Measurements from ENCODE around the gene GP9. TPM values are rescaled to one million over a fixed set of nuclear protein-coding genes. Genes with fewer than 3 reads are reported as not detected.
"Not testable (repeated sequence)": the region's sequence is repeated elsewhere in the genome, so short reads cannot be mapped to it uniquely, and the experiment has no call there.

GP9 gene
- total RNA-seq, 2 experiments from 2014 or later: not detected

DNA sequence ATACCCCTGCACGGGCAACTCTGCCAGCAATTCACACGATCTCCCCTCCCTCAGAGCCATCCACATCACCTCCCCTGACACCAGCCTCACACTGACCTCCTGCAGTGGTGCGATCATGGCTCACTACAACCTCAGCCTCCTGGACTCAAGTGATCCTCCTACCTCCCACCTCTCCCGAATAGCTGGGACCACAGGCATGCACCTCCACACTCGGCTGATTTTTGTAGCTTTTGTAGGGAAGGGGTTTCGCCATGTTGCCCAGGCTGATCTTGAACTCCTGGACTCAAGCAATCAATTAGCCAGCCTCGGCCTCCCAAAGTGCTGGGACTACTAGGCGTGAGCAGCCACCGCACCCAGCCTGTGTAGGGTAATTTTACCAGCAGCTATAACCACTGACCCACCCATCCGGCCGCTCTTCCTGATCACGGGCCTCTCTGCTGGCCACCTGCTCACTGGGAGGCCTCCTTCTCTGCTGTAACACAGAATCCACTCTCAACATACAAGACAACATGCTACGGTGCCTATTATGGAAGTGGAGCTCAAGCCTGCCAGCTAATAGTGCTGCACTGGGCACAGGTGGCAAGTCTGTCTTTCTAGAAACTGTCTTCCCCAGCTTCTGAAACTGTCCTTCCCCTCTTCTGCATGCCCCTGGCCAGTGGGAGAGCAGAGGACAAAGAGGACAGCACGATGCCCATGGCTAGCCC, 4.6 kb downstream of the GP9 start:
- POLR2A ChIA-PET: interaction anchor here (6.3 kb wide), 1 partner anchor 54 kb away, joined by 55 read pairs; the partner anchor contains the start of gene RAB43
- H3K36me3 Mint-ChIP-seq (ENCODE audit: low read depth): peaks cover 7% of the 10 kb centered on the region
- no peak for ATAC-seq
- no peak overlapping the region for H3K27ac Mint-ChIP-seq
- H3K27me3 Mint-ChIP-seq (ENCODE audit: low read depth): peaks cover 2% of the 10 kb centered on the region
- no peak overlapping the region for H3K4me3 Mint-ChIP-seq
- no peak for DNase-seq
- H3K4me1 Mint-ChIP-seq (ENCODE audit: low read depth): peaks cover 20% of the 10 kb centered on the region
- CTCF ChIA-PET: interaction anchor here (8.8 kb wide), 1 partner anchor 13 kb away, joined by 116 read pairs; no protein-coding TSS in a partner anchor
- H3K9me3 Mint-ChIP-seq (ENCODE audit: insufficient read depth): peaks cover 7% of the 10 kb centered on the region

DNA sequence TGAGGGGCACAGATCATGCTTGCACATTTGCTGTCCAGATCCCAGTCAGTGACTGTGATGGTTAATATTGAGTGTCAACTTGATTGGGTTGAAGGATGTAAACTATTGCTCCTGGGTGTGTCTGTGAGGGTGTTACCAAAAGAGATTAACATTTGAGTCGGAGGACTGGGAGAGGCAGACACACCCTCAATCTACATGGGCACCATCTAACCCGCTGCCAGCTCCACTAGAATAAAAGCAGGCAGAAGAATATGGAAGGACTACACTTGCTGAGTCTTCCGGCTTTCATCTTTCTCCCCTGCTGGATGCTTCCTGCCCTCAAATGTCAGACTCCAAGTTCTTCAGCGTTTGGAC, 5.1 kb downstream of the GP9 start:
- POLR2A ChIA-PET: interaction anchor here (6.3 kb wide), 1 partner anchor 53 kb away, joined by 55 read pairs; the partner anchor contains the start of gene RAB43
- H3K27me3 Mint-ChIP-seq (ENCODE audit: low read depth): peaks cover 2% of the 10 kb centered on the region
- peaks cover 7% of the 10 kb centered on the region for H3K36me3 Mint-ChIP-seq (ENCODE audit: low read depth)
- CTCF ChIA-PET: interaction anchor here (8.8 kb wide), 1 partner anchor 13 kb away, joined by 116 read pairs; no protein-coding TSS in a partner anchor
- ATAC-seq (no peak), DNase-seq (no peak)
- no peak overlapping the region for H3K27ac Mint-ChIP-seq
- H3K4me1 Mint-ChIP-seq (ENCODE audit: low read depth): peaks cover 25% of the 10 kb centered on the region
- no peak overlapping the region for H3K4me3 Mint-ChIP-seq
- peaks cover 7% of the 10 kb centered on the region for H3K9me3 Mint-ChIP-seq (ENCODE audit: insufficient read depth)

DNA sequence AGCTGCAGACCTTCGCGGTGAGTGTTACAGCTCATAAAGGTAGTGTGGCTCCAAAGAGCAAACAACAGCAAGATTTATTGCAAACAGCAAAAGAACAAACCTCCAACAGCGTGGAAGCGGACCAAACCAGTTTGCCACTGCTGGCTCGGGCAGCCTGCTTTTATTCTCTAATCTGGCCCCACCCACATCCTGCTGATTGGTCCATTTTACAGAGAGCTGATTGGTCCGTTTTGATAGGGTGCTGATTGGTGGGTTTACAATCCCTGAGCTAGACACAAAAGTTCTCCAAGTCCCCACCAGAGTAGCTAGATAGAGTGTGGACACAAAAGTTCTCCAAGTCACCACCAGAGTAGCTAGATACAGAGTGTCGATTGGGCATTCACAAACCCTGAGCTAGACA, 7.1 kb downstream of the GP9 start:
- H3K27me3 Mint-ChIP-seq (ENCODE audit: low read depth); H3K9me3 Mint-ChIP-seq (ENCODE audit: insufficient read depth); H3K36me3 Mint-ChIP-seq (ENCODE audit: low read depth): not testable (repeated sequence)
- DNase-seq (peak; percentile 44), ATAC-seq (peak; percentile 16)
- Mint-ChIP-seq H3K4me3 (peak overlapping the region; percentile 31), H3K4me1 (ENCODE audit: low read depth) (peaks cover 25% of the 10 kb centered on the region), H3K27ac (peak overlapping the region; percentile 39)
- ChIA-PET POLR2A (interaction anchor here (1.1 to 6.3 kb wide), 5 partner anchors 14 to 249 kb away, joined by 3 to 55 read pairs (median 9); partner anchors contain the start of gene RAB43), CTCF (interaction anchor here (1.3 to 8.8 kb wide), 8 partner anchors 15 to 97 kb away, joined by 4 to 116 read pairs (median 13); partner anchors contain the start of gene RAB43)

DNA sequence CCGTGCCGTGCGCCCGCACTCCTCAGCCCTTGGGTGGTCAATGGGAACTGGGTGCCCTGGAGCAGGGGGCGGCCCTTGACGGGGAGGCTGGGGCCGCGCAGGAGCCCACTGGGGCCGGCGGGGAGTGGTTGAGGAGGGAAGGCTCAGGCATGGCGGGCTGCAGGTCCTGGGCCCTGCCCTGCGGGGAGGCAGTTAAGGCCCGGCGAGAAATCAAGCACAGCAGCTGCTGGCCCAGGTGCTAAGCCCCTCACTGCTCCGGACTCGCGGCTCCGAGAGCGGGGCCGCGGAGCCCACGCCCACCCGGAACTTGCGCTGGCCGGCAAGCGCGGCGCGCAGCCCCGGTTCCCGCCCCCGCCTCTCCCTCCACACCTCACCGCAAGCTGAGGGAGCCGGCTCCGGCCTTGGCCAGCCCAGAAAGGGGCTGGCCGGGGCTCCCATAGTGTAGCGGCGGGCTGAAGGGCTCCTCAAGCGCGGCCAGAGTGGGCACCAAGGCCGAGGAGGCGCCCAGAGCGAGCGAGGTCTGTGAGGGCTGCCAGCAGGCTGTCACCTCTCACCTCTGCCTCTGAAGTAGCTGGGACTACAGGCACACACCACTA, 7.8 kb downstream of the GP9 start:
- Mint-ChIP-seq H3K9me3 (ENCODE audit: insufficient read depth) (peaks cover 7% of the 10 kb centered on the region), H3K4me1 (ENCODE audit: low read depth) (peaks cover 25% of the 10 kb centered on the region), H3K4me3 (peak overlapping the region; percentile 58), H3K27ac (peak overlapping the region; percentile 39), H3K36me3 (ENCODE audit: low read depth) (peaks cover 7% of the 10 kb centered on the region), H3K27me3 (ENCODE audit: low read depth) (peaks cover 2% of the 10 kb centered on the region)
- ATAC-seq (peak; percentile 77), DNase-seq (peak; percentile 30)
- CTCF ChIA-PET: interaction anchor here (0.8 to 8.8 kb wide), 12 partner anchors 16 to 248 kb away, joined by 3 to 116 read pairs (median 10); partner anchors contain the start of gene RAB43
- POLR2A ChIA-PET: interaction anchor here (0.8 to 6.3 kb wide), 10 partner anchors 15 to 248 kb away, joined by 3 to 55 read pairs (median 4); partner anchors contain the start of gene RAB43

DNA sequence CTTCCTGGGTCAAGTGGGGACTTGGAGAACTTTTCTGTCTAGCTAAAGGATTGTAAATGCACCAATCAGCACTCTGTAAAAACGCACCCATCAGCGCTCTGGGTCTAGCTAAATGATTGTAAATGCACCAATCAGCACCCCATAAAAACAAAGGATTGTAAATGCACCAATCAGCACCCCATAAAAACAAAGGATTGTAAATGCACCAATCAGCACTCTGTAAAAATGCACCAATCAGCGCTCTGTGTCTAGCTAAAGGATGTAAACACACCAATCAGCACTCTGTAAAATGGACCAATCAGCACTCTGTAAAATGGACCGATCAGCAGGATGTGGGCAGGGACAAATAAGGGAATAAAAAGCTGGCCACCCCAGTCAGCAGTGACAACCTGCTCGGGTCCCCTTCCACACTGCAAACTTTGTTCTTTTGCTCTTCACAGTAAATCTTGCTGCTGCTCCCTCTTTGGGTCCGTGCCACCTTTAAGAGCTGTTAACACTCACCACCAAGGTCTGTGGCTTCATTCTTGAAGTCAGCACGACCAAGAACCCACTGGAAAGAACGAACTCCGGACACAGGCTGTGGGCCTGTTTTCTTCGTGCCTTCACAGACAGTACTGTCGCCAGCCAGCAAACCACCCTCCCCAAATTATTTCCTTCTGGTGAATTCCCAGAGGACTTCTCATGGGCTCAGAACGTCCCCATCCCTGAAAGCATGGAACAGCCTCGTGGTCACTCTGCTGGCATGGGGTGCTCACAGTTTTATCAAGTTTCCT, 8.9 kb downstream of the GP9 start:
- CTCF ChIA-PET: interaction anchor here (0.8 to 8.8 kb wide), 12 partner anchors 17 to 247 kb away, joined by 3 to 116 read pairs (median 10); partner anchors contain the start of gene RAB43
- not testable (repeated sequence) for ATAC-seq; H3K27ac Mint-ChIP-seq; H3K27me3 Mint-ChIP-seq (ENCODE audit: low read depth); H3K36me3 Mint-ChIP-seq (ENCODE audit: low read depth); DNase-seq; H3K9me3 Mint-ChIP-seq (ENCODE audit: insufficient read depth)
- POLR2A ChIA-PET: interaction anchor here (1.1 to 6.3 kb wide), 9 partner anchors 16 to 281 kb away, joined by 3 to 55 read pairs (median 4); partner anchors contain the start of genes COPG1 and RAB43
- Mint-ChIP-seq H3K4me1 (ENCODE audit: low read depth) (peaks cover 25% of the 10 kb centered on the region), H3K4me3 (peak overlapping the region; percentile 58)

DNA sequence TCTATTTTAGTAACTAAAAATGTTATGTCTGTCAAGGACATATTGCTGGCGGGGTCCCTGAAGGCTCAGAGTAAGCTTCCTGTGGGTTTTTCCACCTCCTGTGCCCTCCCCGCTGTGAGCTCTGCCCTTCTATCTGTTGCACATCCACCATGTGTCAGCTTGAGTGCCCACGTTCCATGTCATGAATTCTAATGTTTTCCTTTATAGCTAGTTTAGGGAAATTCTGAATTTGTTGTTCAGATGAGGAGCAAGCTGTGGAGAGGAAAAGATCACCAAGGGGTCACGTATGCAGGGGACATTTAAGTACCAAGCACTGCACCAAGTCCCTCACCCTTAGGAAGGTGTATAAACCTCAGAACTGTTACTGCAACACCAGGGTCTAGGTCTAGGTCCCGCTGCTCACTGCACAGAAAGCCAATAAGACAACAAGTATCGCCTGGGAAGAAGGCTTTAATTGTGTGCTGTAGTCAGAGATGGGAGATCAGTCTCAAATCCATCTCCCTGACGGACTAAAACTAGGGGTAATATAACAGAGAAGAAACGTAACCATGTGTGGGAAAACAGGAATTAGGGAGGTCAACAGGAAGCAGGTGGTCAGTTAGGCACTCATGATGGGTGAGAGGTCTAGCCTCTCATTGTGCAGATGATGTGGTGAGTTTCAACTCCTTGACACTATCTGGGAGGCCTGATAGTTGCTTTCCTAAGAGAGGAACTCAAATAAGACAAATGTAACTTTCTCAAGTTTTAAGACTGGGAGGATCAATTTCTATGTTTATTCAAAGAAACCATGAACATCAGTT, 9.7 kb downstream of the GP9 start:
- Mint-ChIP-seq H3K4me3 (no peak overlapping the region), H3K4me1 (ENCODE audit: low read depth) (peaks cover 25% of the 10 kb centered on the region), H3K27me3 (ENCODE audit: low read depth) (peaks cover 2% of the 10 kb centered on the region), H3K9me3 (ENCODE audit: insufficient read depth) (peaks cover 7% of the 10 kb centered on the region), H3K36me3 (ENCODE audit: low read depth) (peaks cover 7% of the 10 kb centered on the region), H3K27ac (no peak overlapping the region)
- CTCF ChIA-PET: interaction anchor here (1.1 to 8.8 kb wide), 3 partner anchors 18 to 54 kb away, joined by 3 to 116 read pairs (median 13); no protein-coding TSS in a partner anchor
- POLR2A ChIA-PET: interaction anchor here (1.1 to 6.3 kb wide), 6 partner anchors 15 to 281 kb away, joined by 3 to 55 read pairs (median 8); partner anchors contain the start of gene RAB43
- DNase-seq (no peak), ATAC-seq (no peak)

DNA sequence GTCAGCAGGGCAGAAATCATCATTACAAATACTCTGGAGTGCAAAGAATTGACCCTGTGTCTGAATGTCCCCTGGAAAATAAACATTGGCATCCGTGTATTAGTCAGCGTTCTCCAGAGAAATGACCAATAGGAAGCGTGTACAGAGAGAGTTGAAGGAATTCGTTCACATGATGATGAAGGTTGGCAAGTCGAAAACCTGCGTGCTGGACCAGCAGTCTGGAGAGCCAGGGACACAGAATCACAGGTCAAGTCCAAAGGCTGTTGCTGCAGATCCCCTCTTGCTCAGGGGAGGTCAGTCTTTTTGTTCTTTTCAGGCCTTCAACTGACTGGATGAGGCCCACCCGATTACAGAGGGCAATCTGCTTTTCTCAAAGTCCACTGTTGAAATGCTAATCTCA, 16.6 kb downstream of the GP9 start:
- CTCF ChIA-PET: no interaction called here
- no peak overlapping the region for H3K4me3 Mint-ChIP-seq

DNA sequence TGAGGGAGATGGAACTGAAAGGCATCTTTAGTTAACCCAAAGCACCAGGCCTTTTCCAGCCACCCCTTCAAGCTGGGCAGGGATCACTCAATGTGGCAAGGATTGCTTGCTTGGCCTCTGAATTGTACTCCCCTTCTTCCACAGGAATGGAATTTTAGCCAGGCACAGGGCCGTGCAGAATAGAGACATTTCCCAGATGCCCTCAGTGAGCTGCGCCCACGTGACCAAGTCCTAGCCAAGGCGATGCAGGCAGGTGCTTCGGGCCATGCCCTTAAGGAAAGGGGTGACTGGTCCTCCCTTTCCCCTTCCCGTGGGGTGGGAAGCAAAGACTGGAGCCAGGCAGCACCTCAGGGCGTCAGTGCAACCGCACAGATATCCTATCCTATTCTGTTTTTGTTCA, 17.9 kb downstream of the GP9 start:
- CTCF ChIA-PET: interaction anchor here (0.8 kb wide), 1 partner anchor 109 kb away, joined by 3 read pairs; no protein-coding TSS in a partner anchor
- DNase-seq: no peak
- POLR2A ChIA-PET: no interaction called here
- H3K27ac Mint-ChIP-seq: no peak overlapping the region
- H3K4me1 Mint-ChIP-seq (ENCODE audit: low read depth): peaks cover 10% of the 10 kb centered on the region
- H3K36me3 Mint-ChIP-seq (ENCODE audit: low read depth): no peaks in the 10 kb centered on the region
- no peaks in the 10 kb centered on the region for H3K9me3 Mint-ChIP-seq (ENCODE audit: insufficient read depth)
- no peaks in the 10 kb centered on the region for H3K27me3 Mint-ChIP-seq (ENCODE audit: low read depth)
- no peak overlapping the region for H3K4me3 Mint-ChIP-seq
- ATAC-seq: no peak

More for the DNA sequence above, 16.6 kb downstream of the GP9 start:
- no peak overlapping the region for H3K27ac Mint-ChIP-seq
- peaks cover 6% of the 10 kb centered on the region for H3K4me1 Mint-ChIP-seq (ENCODE audit: low read depth)
- ATAC-seq: no peak
- POLR2A ChIA-PET: no interaction called here
- H3K27me3 Mint-ChIP-seq (ENCODE audit: low read depth): no peaks in the 10 kb centered on the region
- no peak for DNase-seq
- no peaks in the 10 kb centered on the region for H3K36me3 Mint-ChIP-seq (ENCODE audit: low read depth)
- H3K9me3 Mint-ChIP-seq (ENCODE audit: insufficient read depth): no peaks in the 10 kb centered on the region

DNA sequence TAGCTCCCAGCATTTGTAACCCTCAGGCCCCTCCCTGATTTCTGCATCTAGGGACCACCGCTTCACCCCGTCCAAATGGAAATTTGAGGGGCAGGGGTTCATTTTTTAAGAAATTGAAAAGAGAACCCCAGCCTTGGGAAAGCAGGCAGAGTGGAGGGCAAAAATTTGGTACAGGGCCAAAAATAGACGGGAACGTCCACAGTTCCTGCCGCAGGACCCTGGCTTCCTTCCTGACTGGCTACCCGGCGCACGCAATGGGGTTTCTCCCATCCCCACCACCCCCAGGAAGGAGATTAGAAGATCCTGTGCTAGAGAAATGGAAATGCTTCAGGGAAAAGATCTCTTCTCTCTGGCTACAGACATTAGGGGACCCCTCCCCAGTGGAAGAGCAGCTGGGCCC, 20.9 kb downstream of the GP9 start:
- CTCF ChIA-PET: no interaction called here
- no peaks in the 10 kb centered on the region for H3K27me3 Mint-ChIP-seq (ENCODE audit: low read depth)
- no peak overlapping the region for H3K4me3 Mint-ChIP-seq
- peaks cover 10% of the 10 kb centered on the region for H3K4me1 Mint-ChIP-seq (ENCODE audit: low read depth)
- no peaks in the 10 kb centered on the region for H3K36me3 Mint-ChIP-seq (ENCODE audit: low read depth)
- H3K9me3 Mint-ChIP-seq (ENCODE audit: insufficient read depth): no peaks in the 10 kb centered on the region
- DNase-seq (no peak), ATAC-seq (no peak)
- no peak overlapping the region for H3K27ac Mint-ChIP-seq
- POLR2A ChIA-PET: no interaction called here

DNA sequence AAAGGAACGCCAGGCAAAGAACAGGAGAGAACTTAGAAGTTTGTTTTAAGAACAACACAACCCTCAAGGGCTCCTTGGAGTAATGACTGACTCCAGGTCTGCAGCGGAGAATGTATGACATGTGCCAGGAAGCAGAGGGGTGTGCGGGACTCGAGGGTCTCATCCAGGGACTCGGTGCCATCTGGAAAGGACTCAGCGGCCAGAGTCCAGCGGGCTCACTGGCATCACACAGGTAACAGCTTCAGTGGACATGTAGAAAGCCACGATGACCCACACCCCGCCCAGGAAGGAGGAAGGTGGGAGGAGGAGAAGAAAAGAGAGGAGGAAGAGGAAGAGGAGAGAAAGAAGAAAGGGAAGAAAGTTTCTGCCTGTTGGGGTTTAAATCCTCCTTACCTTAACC, 21.4 kb downstream of the GP9 start:
- Mint-ChIP-seq H3K4me3 (no peak overlapping the region), H3K9me3 (ENCODE audit: insufficient read depth) (no peaks in the 10 kb centered on the region), H3K36me3 (ENCODE audit: low read depth) (no peaks in the 10 kb centered on the region), H3K4me1 (ENCODE audit: low read depth) (peaks cover 10% of the 10 kb centered on the region), H3K27ac (peak overlapping the region; percentile 28), H3K27me3 (ENCODE audit: low read depth) (no peaks in the 10 kb centered on the region)
- ATAC-seq: no peak
- DNase-seq: no peak
- ChIA-PET CTCF (no interaction called here), POLR2A (no interaction called here)

DNA sequence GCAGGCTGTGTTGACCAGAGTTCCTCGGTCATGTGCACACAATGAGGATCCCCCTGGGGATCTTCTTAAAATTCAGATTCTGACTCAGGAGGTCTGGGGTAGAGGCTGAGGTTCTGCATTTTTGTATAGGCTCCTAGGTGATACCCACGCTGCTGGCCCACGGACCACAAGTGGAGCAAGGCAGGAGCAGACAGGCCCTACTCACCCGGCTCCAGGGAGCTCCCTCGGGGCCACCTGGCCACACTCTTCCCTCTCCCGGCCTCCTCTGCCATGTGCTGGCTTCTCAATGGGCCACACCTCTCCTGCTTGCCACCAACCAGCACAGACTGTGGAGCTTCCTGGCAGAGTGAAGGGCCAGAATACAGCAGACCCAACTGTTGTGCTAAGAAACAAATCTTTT, 23.9 kb downstream of the GP9 start:
- Mint-ChIP-seq H3K4me1 (ENCODE audit: low read depth) (peaks cover 10% of the 10 kb centered on the region), H3K36me3 (ENCODE audit: low read depth) (no peaks in the 10 kb centered on the region), H3K27me3 (ENCODE audit: low read depth) (no peaks in the 10 kb centered on the region), H3K9me3 (ENCODE audit: insufficient read depth) (no peaks in the 10 kb centered on the region), H3K27ac (no peak overlapping the region), H3K4me3 (no peak overlapping the region)
- POLR2A ChIA-PET: interaction anchor here (1.3 kb wide), 1 partner anchor 11 kb away, joined by 4 read pairs; no protein-coding TSS in a partner anchor
- DNase-seq: no peak
- no peak for ATAC-seq
- CTCF ChIA-PET: interaction anchor here (1.3 to 3.3 kb wide), 3 partner anchors 17 to 114 kb away, joined by 3 to 18 read pairs (median 3); no protein-coding TSS in a partner anchor

All from activated CD8-positive, alpha-beta T cell treated with anti-CD3 and anti-CD28 coated beads, Interleukin-2, amount 10 ng/mL, durations not matched to agents 7 days and 5 days (primary cell).